H1 (cell line): ENCODE measurements around the gene SLC44A5. TPM values are rescaled to one million over a fixed set of nuclear protein-coding genes. Genes with fewer than 3 reads are reported as not detected.

Source experiments
- CTCF ChIP-seq, 3 experiments: IDR thresholded peaks; 1 replicate in 2 of 3; 2 replicates in 1 of 3; pipeline versions ENCODE4 v1.5.1 to v1.6.1; 2011; ENCODE audit warnings: low read length in 3 of 3, mild to moderate bottlenecking in 3 of 3, inconsistent platforms in 2 of 3, low read depth in 1 of 3, moderate library complexity in 1 of 3; ENCODE audit not compliant: insufficient read depth in 1 of 3; ENCODE audit errors: control extremely low read depth in 1 of 3
- E2F6 ChIP-seq: IDR thresholded peaks from 2 replicates; pipeline ENCODE4 v1.6.1; 2012; ENCODE audit warnings: inconsistent platforms
- EZH2 ChIP-seq: fragments of 200-600 bp; sonication (generic); IDR thresholded peaks from 2 replicates; pipeline ENCODE4 v1.7.1; 2012; ENCODE audit warnings: low read depth, mild to moderate bottlenecking, moderate library complexity, low read length, inconsistent platforms; ENCODE audit not compliant: severe bottlenecking
- KDM4A ChIP-seq: IDR thresholded peaks from one replicate; pipeline ENCODE4 v1.7.1; 2012; ENCODE audit warnings: low read depth, mild to moderate bottlenecking, moderate library complexity, low read length, inconsistent platforms; ENCODE audit not compliant: severe bottlenecking
- SAP30 ChIP-seq: fragments of 300-600 bp; sonication (generic); IDR thresholded peaks from 2 replicates; pipeline ENCODE4 v1.7.1; 2012; ENCODE audit warnings: low read length, moderate library complexity, mild to moderate bottlenecking, inconsistent platforms; ENCODE audit not compliant: insufficient read depth, insufficient replicate concordance
- USF2 ChIP-seq: IDR thresholded peaks from 2 replicates; pipeline ENCODE4 v1.6.1; 2011; ENCODE audit warnings: low read length, improper control_type of control experiment
- ZNF274 ChIP-seq: IDR thresholded peaks from 2 replicates; pipeline ENCODE4 v1.7.0; 2012; ENCODE audit warnings: low read length, borderline replicate concordance; ENCODE audit errors: extremely low read depth
- polyA plus RNA-seq, 7 experiments: library from polyadenylated mRNA; depleted of rRNA in 3 of 7; stranded (reverse) in 5 of 7; unstranded in 2 of 7; fragments of >200 nt in 5 of 7; fragments of 200-250 nt in 2 of 7; gene quantifications; 1 replicate in 5 of 7; 2 replicates in 1 of 7; 4 replicates in 1 of 7; pipeline versions ENCODE4 v1.2.1 to v1.2.3, GENCODE V29; 2011 to 2013; ENCODE audit warnings: missing spikeins in 2 of 7, mixed read lengths in 2 of 7
- total RNA-seq: library from RNA; stranded (reverse); fragmentation: NEBNext Ultra II Directional; extraction: Animal tissue kit (Norgen Biotek cat#: 25700); gene quantifications from 2 replicates; pipeline ENCODE4 v1.2.1, GENCODE V29; 2021

The SLC44A5 gene
- total and polyA plus RNA-seq, 2 of the 8 experiments (the other 6 are each of a cell fraction or from before 2014, with no cell fraction given), result 1.8 to 3.3 TPM

DNA sequence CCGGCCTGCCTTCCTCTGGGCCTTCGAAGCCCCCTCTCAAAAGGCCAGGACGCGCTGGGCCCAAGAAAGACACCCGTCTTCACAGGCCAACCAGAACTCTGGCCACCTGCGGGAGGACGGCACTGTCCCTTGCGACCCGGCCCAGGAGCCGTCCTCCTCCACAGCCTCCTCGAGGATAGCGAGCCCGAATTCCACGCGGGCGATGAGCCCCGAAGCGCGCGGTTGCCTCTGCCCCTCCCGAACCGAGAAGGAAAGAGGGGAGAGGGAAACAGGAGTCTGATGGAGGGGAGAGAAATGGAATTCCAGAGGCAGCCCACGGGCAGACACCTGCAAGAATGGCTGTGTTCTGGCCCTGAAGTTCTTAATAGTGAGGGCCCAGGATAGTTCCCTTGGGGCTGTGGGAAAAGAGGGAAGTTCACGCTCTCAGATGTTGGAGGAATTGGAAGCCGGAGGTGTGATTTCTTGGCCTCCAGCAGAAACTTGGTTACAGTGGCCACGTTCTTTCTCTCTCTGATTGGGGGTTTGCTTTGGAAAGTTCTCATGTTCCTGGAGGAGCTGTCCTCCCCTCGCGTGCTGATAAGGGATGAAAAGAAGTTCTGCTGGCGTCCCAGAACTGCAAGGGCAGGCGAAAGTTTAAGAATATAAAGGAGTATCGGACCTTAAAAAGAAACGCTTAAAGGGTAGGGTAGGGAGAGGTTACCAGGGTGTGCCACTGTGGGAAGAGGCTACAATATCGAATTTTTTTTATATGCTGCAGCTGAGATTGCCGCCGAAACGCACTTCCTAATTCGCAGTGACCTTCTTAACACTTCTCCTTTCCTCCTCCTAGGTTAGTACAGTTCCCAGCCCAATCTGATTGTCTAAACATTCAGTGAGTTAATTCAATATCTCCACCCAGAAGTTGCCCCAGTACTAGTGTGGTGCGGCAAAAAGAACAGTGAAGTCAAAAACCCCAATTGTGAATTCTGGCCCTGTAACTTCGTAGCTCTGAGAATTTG, 5.8 kb upstream of the SLC44A5 start (continued):
- TF ChIP-seq USF2 (no peak), E2F6 (peak; percentile 51; the same call in 1 of the 2 replicates), SAP30 (peak; percentile 89), ZNF274 (no peak), EZH2 (peak; percentile 54), CTCF (IDR thresholded peaks at IDR 0.05; ENCODE audit: control extremely low read depth in 1 of 3, insufficient read depth in 1 of 3, low read depth in 1 of 3, low read length in 3 of 3) (no peak), KDM4A (peak; percentile 24)
